ENCODE data around the gene GNB1. TPM values are rescaled to one million over a fixed set of nuclear protein-coding genes. Genes with fewer than 3 reads are reported as not detected.

The GNB1 gene
- total RNA-seq, 1 donor from 2014 or later, result 159 TPM

DNA sequence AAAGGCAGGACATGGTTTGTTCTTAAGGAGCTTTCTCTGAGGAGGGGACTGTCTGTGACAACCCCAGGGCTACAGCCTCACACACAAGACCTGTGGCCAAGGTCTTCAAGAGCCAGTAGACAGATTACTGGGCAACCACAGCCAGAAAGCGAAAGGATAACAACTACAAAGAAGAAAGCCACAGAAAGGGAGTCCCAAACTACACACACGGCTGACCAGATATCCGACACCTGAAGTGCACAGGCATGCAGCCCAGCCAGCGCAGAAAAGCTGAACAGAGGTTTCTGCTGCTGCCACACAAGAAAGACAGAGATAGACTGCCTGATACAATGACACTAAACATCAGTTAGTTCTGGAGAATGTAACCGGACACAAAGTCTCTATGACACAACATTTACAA is 91.2 kb downstream of the GNB1 start:
- Histone ChIP-seq H3K27ac (no peak overlapping the region), H3K27me3 (no peaks in the 10 kb centered on the region), H3K4me3 (no peak overlapping the region), H3K36me3 (peaks cover 0 to 60% of the 10 kb centered on the region in 2 donors), H3K4me1 (peaks cover 19% of the 10 kb centered on the region), H3K9me3 (no peaks in the 10 kb centered on the region)
- TF ChIP-seq POLR2AphosphoS5 (IDR thresholded peaks at IDR 0.05; ENCODE audit: insufficient read depth in 1 of 2, low read depth in 1 of 2), result no peak
- no peak for TF ChIP-seq POLR2A (IDR thresholded peaks at IDR 0.05)
- TF ChIP-seq, protein P1, sequence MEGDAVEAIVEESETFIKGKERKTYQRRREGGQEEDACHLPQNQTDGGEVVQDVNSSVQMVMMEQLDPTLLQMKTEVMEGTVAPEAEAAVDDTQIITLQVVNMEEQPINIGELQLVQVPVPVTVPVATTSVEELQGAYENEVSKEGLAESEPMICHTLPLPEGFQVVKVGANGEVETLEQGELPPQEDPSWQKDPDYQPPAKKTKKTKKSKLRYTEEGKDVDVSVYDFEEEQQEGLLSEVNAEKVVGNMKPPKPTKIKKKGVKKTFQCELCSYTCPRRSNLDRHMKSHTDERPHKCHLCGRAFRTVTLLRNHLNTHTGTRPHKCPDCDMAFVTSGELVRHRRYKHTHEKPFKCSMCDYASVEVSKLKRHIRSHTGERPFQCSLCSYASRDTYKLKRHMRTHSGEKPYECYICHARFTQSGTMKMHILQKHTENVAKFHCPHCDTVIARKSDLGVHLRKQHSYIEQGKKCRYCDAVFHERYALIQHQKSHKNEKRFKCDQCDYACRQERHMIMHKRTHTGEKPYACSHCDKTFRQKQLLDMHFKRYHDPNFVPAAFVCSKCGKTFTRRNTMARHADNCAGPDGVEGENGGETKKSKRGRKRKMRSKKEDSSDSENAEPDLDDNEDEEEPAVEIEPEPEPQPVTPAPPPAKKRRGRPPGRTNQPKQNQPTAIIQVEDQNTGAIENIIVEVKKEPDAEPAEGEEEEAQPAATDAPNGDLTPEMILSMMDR (IDR thresholded peaks at IDR 0.05), result no peak
- intact Hi-C loops (cut with DNase I), result no loop called here
- DNase-seq (ENCODE audit: extremely low spot score in 2 of 2), result no peak

DNA sequence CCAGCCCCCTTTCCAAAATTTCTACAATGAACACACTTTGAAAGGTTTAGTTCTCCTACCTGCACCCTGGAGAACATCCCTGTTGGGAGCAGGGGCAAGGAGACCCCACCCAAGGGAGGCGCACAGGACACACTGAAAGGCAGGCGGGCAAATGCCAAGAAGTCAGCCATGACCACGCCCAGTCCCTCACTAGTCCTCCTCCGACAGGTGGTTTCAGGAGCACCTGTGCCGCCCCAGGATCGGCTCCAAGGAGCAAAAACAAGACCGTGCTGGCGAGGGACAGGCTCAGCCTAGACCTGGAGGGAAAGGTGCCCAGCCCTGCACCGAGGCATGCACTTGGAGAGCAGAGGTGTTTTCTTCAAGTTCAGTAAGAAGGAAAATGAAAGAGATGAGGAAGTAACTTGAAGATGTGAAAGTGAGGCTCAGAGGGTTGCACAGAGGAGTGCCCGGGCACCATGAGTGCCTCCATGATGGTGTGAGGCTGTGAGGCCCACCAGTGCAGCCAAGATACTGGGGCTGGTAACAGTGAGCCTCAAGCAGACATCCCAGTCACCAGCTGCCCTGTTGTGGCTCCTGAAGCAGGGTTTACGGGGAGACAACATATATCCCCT is 93.1 kb downstream of the GNB1 start:
- Histone ChIP-seq H3K27ac (no peak overlapping the region), H3K4me3 (no peak overlapping the region), H3K4me1 (peaks cover 19% of the 10 kb centered on the region), H3K9me3 (no peaks in the 10 kb centered on the region), H3K27me3 (no peaks in the 10 kb centered on the region), H3K36me3 (peaks cover 0 to 44% of the 10 kb centered on the region in 2 donors)
- intact Hi-C loops (cut with DNase I), result no loop called here
- no peak for TF ChIP-seq POLR2AphosphoS5 (IDR thresholded peaks at IDR 0.05; ENCODE audit: insufficient read depth in 1 of 2, low read depth in 1 of 2)
- TF ChIP-seq, protein P1 (IDR thresholded peaks at IDR 0.05), result no peak
- TF ChIP-seq POLR2A (IDR thresholded peaks at IDR 0.05), result no peak
- no peak for DNase-seq (ENCODE audit: extremely low spot score in 2 of 2)

DNA sequence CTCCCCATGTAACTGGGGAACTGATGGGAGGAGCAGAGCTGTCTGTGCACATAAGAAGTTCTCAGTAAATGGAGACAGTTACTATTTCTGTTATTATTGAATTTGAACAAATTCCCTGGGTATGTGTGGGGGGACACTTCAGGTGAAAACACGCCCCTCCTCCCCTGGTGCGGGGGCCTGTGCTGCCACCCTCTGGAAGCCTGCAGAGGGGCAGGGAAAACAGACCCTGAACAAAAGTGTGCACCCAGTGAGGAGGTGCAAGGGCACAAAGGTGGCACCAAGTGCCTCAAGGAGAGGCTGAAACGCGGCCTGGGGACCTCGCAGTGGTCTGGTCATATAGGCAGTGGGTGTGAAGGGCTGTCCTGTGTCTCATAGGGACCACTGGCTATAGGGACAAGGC is 94.4 kb downstream of the GNB1 start:
- intact Hi-C loops (cut with DNase I), result no loop called here
- Histone ChIP-seq H3K36me3 (peaks cover 0 to 55% of the 10 kb centered on the region in 2 donors), H3K27me3 (no peaks in the 10 kb centered on the region)

DNA sequence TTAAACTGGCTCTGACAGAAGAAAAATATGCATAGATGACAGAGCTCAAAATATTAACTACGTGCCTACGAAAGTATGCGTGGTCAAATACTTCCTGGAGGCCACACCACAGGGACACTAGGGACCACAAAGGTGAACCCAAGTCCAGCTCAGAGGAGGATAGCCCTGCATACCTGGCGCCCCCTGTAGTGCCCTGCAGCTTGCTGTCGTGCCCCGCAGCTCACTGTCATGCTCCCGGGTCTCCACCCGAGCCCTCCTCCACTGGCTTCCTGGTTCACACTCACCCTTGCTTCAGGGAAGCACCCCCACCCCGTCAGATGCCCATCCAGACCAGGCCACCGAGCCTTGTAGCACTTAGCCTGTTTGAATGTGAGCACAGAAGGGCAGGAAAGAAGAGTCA is 95.9 kb downstream of the GNB1 start:
- Histone ChIP-seq H3K27me3 (no peaks in the 10 kb centered on the region), H3K9me3 (no peaks in the 10 kb centered on the region), H3K36me3 (peaks cover 0 to 62% of the 10 kb centered on the region in 2 donors), H3K27ac (no peak overlapping the region), H3K4me3 (no peak overlapping the region), H3K4me1 (peaks cover 14% of the 10 kb centered on the region)
- DNase-seq (ENCODE audit: extremely low spot score in 2 of 2), result no peak
- TF ChIP-seq, protein P1 (IDR thresholded peaks at IDR 0.05), result no peak
- intact Hi-C loops (cut with DNase I), result no loop called here

More for the DNA sequence above, 94.4 kb downstream of the GNB1 start:
- Histone ChIP-seq H3K9me3 (no peaks in the 10 kb centered on the region), H3K4me1 (peaks cover 19% of the 10 kb centered on the region), H3K4me3 (no peak overlapping the region), H3K27ac (no peak overlapping the region)
- DNase-seq (ENCODE audit: extremely low spot score in 2 of 2), result no peak
- TF ChIP-seq POLR2AphosphoS5 (IDR thresholded peaks at IDR 0.05; ENCODE audit: insufficient read depth in 1 of 2, low read depth in 1 of 2) (peak in 1 of 2 donors; percentile 16), POLR2A (IDR thresholded peaks at IDR 0.05) (no peak)

DNA sequence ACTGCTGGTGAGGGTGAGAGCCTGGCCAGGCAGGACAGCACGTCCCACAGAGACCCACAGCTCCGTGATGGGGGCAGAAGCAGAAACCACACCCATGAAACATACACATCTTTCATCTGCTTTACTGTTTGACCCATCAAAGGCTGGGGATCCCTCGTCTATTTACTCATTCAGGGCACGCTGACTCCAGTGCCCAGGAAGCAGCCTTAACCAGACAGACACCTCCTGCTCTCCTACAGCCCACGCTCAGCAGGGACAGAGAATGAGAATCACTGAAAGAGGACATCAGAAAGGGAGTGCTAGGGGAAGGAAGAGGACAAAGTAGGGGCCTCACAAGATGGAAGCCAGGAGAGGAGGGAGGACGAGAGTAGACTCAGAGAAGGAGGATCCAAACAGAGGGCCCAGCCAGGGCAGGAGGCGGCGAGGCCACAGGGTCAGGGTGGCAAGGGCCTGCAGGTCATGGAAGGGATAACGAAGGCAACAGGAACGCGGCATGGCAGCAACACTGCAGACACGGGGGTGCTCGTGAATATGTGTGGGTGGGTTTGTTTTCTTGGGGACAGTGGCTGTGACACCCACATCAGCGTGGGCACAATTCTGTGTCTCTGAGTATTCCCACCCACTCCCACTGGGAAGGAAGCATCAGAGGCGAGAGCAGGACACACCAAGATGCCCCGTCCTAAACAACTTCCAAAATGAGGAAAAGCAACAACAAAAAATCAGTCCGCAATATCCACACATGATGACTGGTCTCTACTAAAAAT is 97.2 kb downstream of the GNB1 start:
- H3K4me1 ChIP-seq, result peaks cover 9% of the 10 kb centered on the region
- H3K4me3 ChIP-seq, result no peak overlapping the region
- intact Hi-C loops (cut with DNase I), result no loop called here
- TF ChIP-seq, protein P1 (IDR thresholded peaks at IDR 0.05), result no peak
- TF ChIP-seq POLR2A (IDR thresholded peaks at IDR 0.05), result no peak
- TF ChIP-seq POLR2AphosphoS5 (IDR thresholded peaks at IDR 0.05; ENCODE audit: insufficient read depth in 1 of 2, low read depth in 1 of 2), result no peak
- H3K27me3 ChIP-seq, result no peaks in the 10 kb centered on the region
- DNase-seq (ENCODE audit: extremely low spot score in 2 of 2), result no peak
- H3K36me3 ChIP-seq, result peaks cover 0 to 75% of the 10 kb centered on the region in 2 donors
- no peaks in the 10 kb centered on the region for H3K9me3 ChIP-seq
- no peak overlapping the region for H3K27ac ChIP-seq

Data from vagina (tissue), 2 donors.